Stimulated activated CD4-positive, alpha-beta T cell treated with anti-CD3 and anti-CD28 coated beads, Interleukin-12 subunit alpha, Interleukin-12 subunit beta, amount 100 ng/mL, for 24 hours (primary cell): Measurements from ENCODE around the gene CPAMD8.

Experiments used
- DNase-seq, 2 experiments: peaks; one replicate each; pipeline ENCODE4 v3.0.0-alpha.2; 2020; ENCODE audit warnings: low read depth in 2 of 2

Gene CPAMD8

GRCh38 chr19:17026706-17027534 is at the start of gene CPAMD8:
CPAMD8 (minus strand) TSS chr19:17026810; CDS start chr19:17026642, 168 bp downstream.
- no peak for DNase-seq

GRCh38 chr19:17075864-17076542 is 49.4 kb upstream of the CPAMD8 start:
- DNase-seq: peak in 1 of 2 experiments; percentile 26

- DNase-seq: peak; percentile 99 to 100
These were observed 48.6 kb upstream of the CPAMD8 start, which contains the start of the genes HAUS8 and MYO9B for GRCh38 chr19:17075035-17075863. HAUS8 (minus strand) TSS chr19:17075452; CDS start chr19:17075422, 30 bp downstream. MYO9B (plus strand) TSS chr19:17075777; CDS start chr19:17101718, 25,941 bp downstream.

GRCh38 chr19:17074634-17075034 is 48.0 kb upstream of the CPAMD8 start:
- no peak for DNase-seq

- DNase-seq: no peak
These were observed 47.4 kb upstream of the CPAMD8 start for GRCh38 chr19:17073869-17074633.

- DNase-seq: no peak
These were observed 44.3 kb upstream of the CPAMD8 start for GRCh38 chr19:17070912-17071311.

GRCh38 chr19:17070421-17070820 is 43.8 kb upstream of the CPAMD8 start:
- DNase-seq: no peak

- no peak for DNase-seq
These were observed 42.6 kb upstream of the CPAMD8 start for GRCh38 chr19:17069193-17069592.

- no peak for DNase-seq
These were observed 36.8 kb upstream of the CPAMD8 start for GRCh38 chr19:17063428-17063827.

- no peak for DNase-seq
These were observed 35.1 kb upstream of the CPAMD8 start for GRCh38 chr19:17061691-17062090.

GRCh38 chr19:17061205-17061604 is 34.6 kb upstream of the CPAMD8 start:
- no peak for DNase-seq

GRCh38 chr19:17060802-17061201 is 34.2 kb upstream of the CPAMD8 start:
- DNase-seq: no peak

GRCh38 chr19:17058236-17058635 is 31.6 kb upstream of the CPAMD8 start:
- no peak for DNase-seq

- DNase-seq: no peak
These were observed 29.0 kb upstream of the CPAMD8 start for GRCh38 chr19:17055636-17056035.

- DNase-seq: no peak
These were observed 28.1 kb upstream of the CPAMD8 start for GRCh38 chr19:17054746-17055145.

- no peak for DNase-seq
These were observed 25.8 kb upstream of the CPAMD8 start for GRCh38 chr19:17052439-17052838.

GRCh38 chr19:17049711-17050280 is 23.2 kb upstream of the CPAMD8 start:
- DNase-seq: no peak

- DNase-seq: no peak
These were observed 22.4 kb upstream of the CPAMD8 start for GRCh38 chr19:17048885-17049453.

- DNase-seq: no peak
These were observed 19.4 kb upstream of the CPAMD8 start for GRCh38 chr19:17045907-17046502.

- no peak for DNase-seq
These were observed 17.1 kb upstream of the CPAMD8 start for GRCh38 chr19:17043744-17044143.
